Ecto neural progenitor cell (in vitro differentiated cells): Measurements from ENCODE around the gene TM4SF18.
"Not testable (repeated sequence)": the region's sequence is repeated elsewhere in the genome, so short reads cannot be mapped to it uniquely, and the experiment has no call there.

Source experiments
- DNase-seq: peaks from one replicate; pipeline ENCODE4 v3.0.0-alpha.2; 2018; ENCODE audit warnings: low spot score

Gene TM4SF18

GRCh38 chr3:149368674-149369497, 35.5 kb upstream of the TM4SF18 start:
- DNase-seq = no peak

GRCh38 chr3:149368201-149368673, 34.8 kb upstream of the TM4SF18 start:
- no peak for DNase-seq

GRCh38 chr3:149366941-149367840, 33.8 kb upstream of the TM4SF18 start:
- no peak for DNase-seq

- DNase-seq = no peak
Observed at GRCh38 chr3:149366031-149366430, 32.6 kb upstream of the TM4SF18 start.

GRCh38 chr3:149364624-149365023, 31.2 kb upstream of the TM4SF18 start:
- DNase-seq = no peak

GRCh38 chr3:149363053-149363452, 29.6 kb upstream of the TM4SF18 start:
- DNase-seq = no peak

- DNase-seq = no peak
Observed at GRCh38 chr3:149362366-149362765, 28.9 kb upstream of the TM4SF18 start.

GRCh38 chr3:149356630-149357029, 23.2 kb upstream of the TM4SF18 start:
- DNase-seq = no peak

GRCh38 chr3:149356044-149356592, 22.7 kb upstream of the TM4SF18 start:
- DNase-seq = no peak

- no peak for DNase-seq
Observed at GRCh38 chr3:149353581-149354184, 20.2 kb upstream of the TM4SF18 start.

GRCh38 chr3:149352556-149352955, 19.1 kb upstream of the TM4SF18 start:
- DNase-seq = peak; percentile 66

- no peak for DNase-seq
Observed at GRCh38 chr3:149343951-149344350, 10.5 kb upstream of the TM4SF18 start.

- no peak for DNase-seq
Observed at GRCh38 chr3:149342413-149343380, 9.3 kb upstream of the TM4SF18 start.

- no peak for DNase-seq
Observed at GRCh38 chr3:149340310-149340933, 7.0 kb upstream of the TM4SF18 start.

GRCh38 chr3:149339931-149340309, 6.5 kb upstream of the TM4SF18 start:
- DNase-seq = no peak

GRCh38 chr3:149337486-149337885, 4.0 kb upstream of the TM4SF18 start:
- not testable (repeated sequence) for DNase-seq

GRCh38 chr3:149336925-149337324, 3.5 kb upstream of the TM4SF18 start:
- DNase-seq = no peak

- DNase-seq = no peak
Observed at GRCh38 chr3:149332771-149333170, 665 bp downstream of the TM4SF18 start.

- DNase-seq = no peak
Observed at GRCh38 chr3:149332227-149332765, 1.1 kb downstream of the TM4SF18 start.

GRCh38 chr3:149331396-149331795, 2.0 kb downstream of the TM4SF18 start:
- DNase-seq = no peak
